Measurements from ENCODE around the gene DCXR.

- TF ChIP-seq CTCF (IDR thresholded peaks at IDR 0.05; ENCODE audit: borderline replicate concordance, extremely low read depth, low read length, poor library complexity, severe bottlenecking): no peak
- no peak for TF ChIP-seq EZH2 (IDR thresholded peaks at IDR 0.05; ENCODE audit: borderline replicate concordance, low read depth, low read length, severe bottlenecking)
Measured at GRCh38 chr17:82048571-82048971, 11.1 kb upstream of the DCXR start.
